Peyer's patch (tissue), 4 donors: ENCODE data around the gene SLC23A3. TPM values are rescaled to one million over a fixed set of nuclear protein-coding genes. Genes with fewer than 3 reads are reported as not detected.

Experiments
- DNase-seq, 3 donors: peaks; one replicate each; pipeline ENCODE4 v3.0.0-alpha.2; 2017 to 2019
- H3K27ac ChIP-seq, 4 donors: fragments of 200-600 bp; sonication (generic); one replicate each; pipeline ENCODE4 v1.5.1; 2016 to 2019
- H3K27me3 ChIP-seq, 2 donors: fragments of 200-600 bp; sonication (generic); one replicate each; pipeline ENCODE4 v1.5.1; 2019
- H3K36me3 ChIP-seq, 3 donors: fragments of 200-600 bp; sonication (generic); one replicate each; pipeline ENCODE4 v1.5.1; 2016 to 2019
- H3K4me1 ChIP-seq, 4 donors: fragments of 200-600 bp; sonication (generic); one replicate each; pipeline ENCODE4 v1.5.1; 2016 to 2019
- H3K4me3 ChIP-seq, 4 donors: fragments of 200-600 bp; sonication (generic); 1 replicate in 3 of 4; 2 replicates in 1 of 4; pipeline ENCODE4 v1.5.1; 2016 to 2019; ENCODE audit warnings: mild to moderate bottlenecking in 1 of 4
- H3K9me3 ChIP-seq, 4 donors: fragments of 200-600 bp; sonication (generic); one replicate each; pipeline ENCODE4 v1.5.1; 2016 to 2019; ENCODE audit warnings: mild to moderate bottlenecking in 1 of 4
- CTCF ChIP-seq, 6 experiments: fragments of 450-650 bp in 4 of 6; fragments of 200-600 bp in 2 of 6; sonication (generic) in 1 of 6; IDR thresholded peaks; one replicate each; pipeline ENCODE4 v1.5.1; 2017 to 2019; ENCODE audit warnings: antibody characterized with exemption in 6 of 6, mild to moderate bottlenecking in 3 of 6, moderate library complexity in 1 of 6
- POLR2A ChIP-seq, 2 donors: fragments of 450-650 bp; IDR thresholded peaks; one replicate each; pipeline ENCODE4 v1.5.1; 2017; ENCODE audit warnings: antibody characterized with exemption in 2 of 2, mild to moderate bottlenecking in 2 of 2, moderate library complexity in 2 of 2
- total RNA-seq, 4 donors: library from RNA; depleted of rRNA; stranded (reverse); fragments of >200 nt; gene quantifications; one replicate each; pipeline ENCODE4 v1.1.0, GENCODE V29; 2016

Gene SLC23A3
- total RNA-seq, 4 donors from 2014 or later, result 5.0 to 111 (median 62.8) TPM

GRCh38 chr2:219179601-219180465 lies 10.0 kb upstream of the SLC23A3 start:
- H3K27me3 ChIP-seq, result no peaks in the 10 kb centered on the region
- H3K4me1 ChIP-seq, result peaks cover 3 to 28% (median 6%) of the 10 kb centered on the region in 4 donors
- TF ChIP-seq POLR2A (IDR thresholded peaks at IDR 0.05), result no peak
- no peak for TF ChIP-seq CTCF (IDR thresholded peaks at IDR 0.05)
- peak in 1 of 3 donors; percentile 40 for DNase-seq
- peaks cover 0 to 54% (median 0%) of the 10 kb centered on the region in 3 donors for H3K36me3 ChIP-seq
- H3K4me3 ChIP-seq, result peak overlapping the region in 2 of 4 donors; percentile 70 to 100
- H3K27ac ChIP-seq, result no peak overlapping the region
- no peaks in the 10 kb centered on the region for H3K9me3 ChIP-seq

- Histone ChIP-seq H3K4me1 (peaks cover 3 to 38% (median 6%) of the 10 kb centered on the region in 4 donors), H3K36me3 (peaks cover 0 to 59% (median 0%) of the 10 kb centered on the region in 3 donors), H3K27me3 (no peaks in the 10 kb centered on the region), H3K4me3 (peak overlapping the region; percentile 70 to 100 (median 74)), H3K27ac (peak overlapping the region; percentile 93 to 96 (median 95)), H3K9me3 (no peaks in the 10 kb centered on the region)
- TF ChIP-seq POLR2A (IDR thresholded peaks at IDR 0.05) (no peak), CTCF (IDR thresholded peaks at IDR 0.05) (no peak)
- peak in 2 of 3 donors; percentile 70 to 75 for DNase-seq
Measured at GRCh38 chr2:219178377-219179175, 8.7 kb upstream of the SLC23A3 start.

GRCh38 chr2:219177552-219178376 lies 7.9 kb upstream of the SLC23A3 start, which contains the start of gene RETREG2:
TSS of gene RETREG2 (plus strand) at chr2:219178275. CDS start at chr2:219178353, 78 bp downstream.
- H3K27me3 ChIP-seq, result no peaks in the 10 kb centered on the region
- H3K4me3 ChIP-seq, result peak within 1 kb of the TSS; percentile 70 to 100 (median 74)
- TF ChIP-seq POLR2A (IDR thresholded peaks at IDR 0.05) (peak; percentile 95 to 98), CTCF (IDR thresholded peaks at IDR 0.05) (peak; percentile 3 to 61 (median 36))
- peaks cover 3 to 39% (median 6%) of the 10 kb centered on the region in 4 donors for H3K4me1 ChIP-seq
- no peaks in the 10 kb centered on the region for H3K9me3 ChIP-seq
- peak within 1 kb of the TSS; percentile 93 to 96 (median 95) for H3K27ac ChIP-seq
- DNase-seq, result peak; percentile 83 to 96 (median 94)
- peaks cover 0 to 59% (median 0%) of the 10 kb centered on the region in 3 donors for H3K36me3 ChIP-seq

GRCh38 chr2:219176818-219177551 lies 7.2 kb upstream of the SLC23A3 start, which contains the start of gene CNPPD1:
TSS of gene CNPPD1 (minus strand) at chr2:219176925. CDS start at chr2:219176828, 97 bp downstream.
- H3K27me3 ChIP-seq, result no peaks in the 10 kb centered on the region
- H3K27ac ChIP-seq, result peak within 1 kb of the TSS; percentile 93 to 96 (median 95)
- peaks cover 3 to 39% (median 6%) of the 10 kb centered on the region in 4 donors for H3K4me1 ChIP-seq
- H3K9me3 ChIP-seq, result no peaks in the 10 kb centered on the region
- peaks cover 0 to 59% (median 0%) of the 10 kb centered on the region in 3 donors for H3K36me3 ChIP-seq
- TF ChIP-seq POLR2A (IDR thresholded peaks at IDR 0.05), result peak; percentile 97
- peak in 1 of 6 experiments; percentile 4 for TF ChIP-seq CTCF (IDR thresholded peaks at IDR 0.05)
- peak; percentile 86 to 96 (median 96) for DNase-seq
- H3K4me3 ChIP-seq, result peak within 1 kb of the TSS; percentile 70 to 100 (median 74)
